Gastroesophageal sphincter (tissue), 4 donors: Measurements from ENCODE around the gene VAV2. TPM values are rescaled to one million over a fixed set of nuclear protein-coding genes. Genes with fewer than 3 reads are reported as not detected.

Source experiments
- ATAC-seq: fragments of 150-250 bp; one replicate; pipeline ENCODE4 v1.9.1; 2016; ENCODE audit warnings: mild to moderate bottlenecking, moderate library complexity
- H3K27ac ChIP-seq, 4 donors: fragments of 200-600 bp; sonication (generic) in 3 of 4; 1 replicate in 3 of 4; 2 replicates in 1 of 4; pipeline ENCODE4 v1.5.1; 2016 to 2019
- H3K27me3 ChIP-seq: fragments of 200-600 bp; sonication (generic); one replicate; pipeline ENCODE4 v1.5.1; 2019
- H3K36me3 ChIP-seq, 2 donors: fragments of 200-600 bp; sonication (generic); one replicate each; pipeline ENCODE4 v1.5.1; 2019; ENCODE audit warnings: control low read depth in 1 of 2
- H3K4me1 ChIP-seq, 3 donors: fragments of 200-600 bp; sonication (generic); 1 replicate in 2 of 3; 2 replicates in 1 of 3; pipeline ENCODE4 v1.5.1; 2016 to 2019; ENCODE audit warnings: control low read depth in 2 of 3
- H3K4me3 ChIP-seq, 2 donors: fragments of 200-600 bp; sonication (generic); one replicate each; pipeline ENCODE4 v1.5.1; 2019; ENCODE audit warnings: mild to moderate bottlenecking in 1 of 2, moderate library complexity in 1 of 2
- H3K9me3 ChIP-seq, 3 donors: fragments of 200-600 bp; sonication (generic); one replicate each; pipeline ENCODE4 v1.5.1; 2017 to 2019; ENCODE audit warnings: control low read depth in 2 of 3
- EP300 ChIP-seq: sonication (generic); formaldehyde crosslinking; IDR thresholded peaks from one replicate; pipeline ENCODE4 v1.6.1; 2017; ENCODE audit warnings: antibody characterized with exemption, mild to moderate bottlenecking
- POLR2A ChIP-seq, 2 donors: fragments of 450-650 bp; IDR thresholded peaks; one replicate each; pipeline ENCODE4 v1.6.1; 2017; ENCODE audit warnings: antibody characterized with exemption in 2 of 2, mild to moderate bottlenecking in 2 of 2, moderate library complexity in 1 of 2
- POLR2AphosphoS5 ChIP-seq: sonication (generic); formaldehyde crosslinking; IDR thresholded peaks from one replicate; pipeline ENCODE4 v1.6.1; 2017; ENCODE audit warnings: antibody characterized with exemption
- WGBS, 2 donors: methylation state at CpG; one replicate each; pipeline ENCODE4 v1.1.5; 2018; ENCODE audit warnings: low coverage in 1 of 2; 5-methylcytosine and 5-hydroxymethylcytosine counted together
- total RNA-seq, 4 donors: library from RNA; depleted of rRNA; stranded (reverse); fragments of >200 nt; gene quantifications; one replicate each; pipeline ENCODE4 v1.1.0, GENCODE V29; 2016
- TF ChIP-seq, protein P1 (sequence below), 4 experiments: fragments of 200-600 bp in 2 of 4; fragments of 450-650 bp in 2 of 4; sonication (generic) in 1 of 4; IDR thresholded peaks; one replicate each; pipeline ENCODE4 v1.5.1; 2017 to 2019; ENCODE audit warnings: antibody characterized with exemption in 4 of 4, mild to moderate bottlenecking in 2 of 4, moderate library complexity in 2 of 4

The VAV2 gene
- total RNA-seq, 4 donors from 2014 or later, result 7.7 to 16.8 (median 8.9) TPM

DNA sequence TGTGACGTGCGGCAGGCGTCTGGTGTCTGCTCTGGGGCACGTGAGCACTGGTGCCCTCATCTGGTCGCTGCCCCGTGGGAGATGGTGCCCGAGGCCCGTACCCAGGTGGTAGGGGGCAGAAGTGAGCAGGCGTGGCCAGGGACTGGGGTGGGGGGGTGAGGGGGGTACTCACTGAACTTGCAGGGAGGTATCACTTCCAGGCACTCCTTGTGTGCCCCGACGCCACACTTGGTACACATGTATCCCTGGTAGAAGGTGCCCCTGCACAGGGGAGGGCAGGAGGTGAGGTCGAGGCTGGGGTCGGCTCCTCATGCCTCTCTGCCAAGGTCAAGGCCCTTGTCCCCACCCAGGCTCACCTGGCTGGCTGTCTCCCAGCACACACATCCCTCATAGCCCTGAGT lies 208.8 kb downstream of the VAV2 start:
- Histone ChIP-seq H3K9me3 (no peaks in the 10 kb centered on the region), H3K27me3 (no peaks in the 10 kb centered on the region), H3K4me1 (peaks cover 0 to 12% (median 5%) of the 10 kb centered on the region in 3 donors), H3K27ac (no peak overlapping the region), H3K36me3 (peaks cover 0 to 64% of the 10 kb centered on the region in 2 donors), H3K4me3 (no peak overlapping the region)
- 89% methylated on average over 3 of the region's 13 CpGs; no CpG with 5 or more reads in 1 of the 2 donors for WGBS, 2 donors
- TF ChIP-seq POLR2A (IDR thresholded peaks at IDR 0.05) (no peak), POLR2AphosphoS5 (no peak), EP300 (no peak)
- TF ChIP-seq, protein P1, sequence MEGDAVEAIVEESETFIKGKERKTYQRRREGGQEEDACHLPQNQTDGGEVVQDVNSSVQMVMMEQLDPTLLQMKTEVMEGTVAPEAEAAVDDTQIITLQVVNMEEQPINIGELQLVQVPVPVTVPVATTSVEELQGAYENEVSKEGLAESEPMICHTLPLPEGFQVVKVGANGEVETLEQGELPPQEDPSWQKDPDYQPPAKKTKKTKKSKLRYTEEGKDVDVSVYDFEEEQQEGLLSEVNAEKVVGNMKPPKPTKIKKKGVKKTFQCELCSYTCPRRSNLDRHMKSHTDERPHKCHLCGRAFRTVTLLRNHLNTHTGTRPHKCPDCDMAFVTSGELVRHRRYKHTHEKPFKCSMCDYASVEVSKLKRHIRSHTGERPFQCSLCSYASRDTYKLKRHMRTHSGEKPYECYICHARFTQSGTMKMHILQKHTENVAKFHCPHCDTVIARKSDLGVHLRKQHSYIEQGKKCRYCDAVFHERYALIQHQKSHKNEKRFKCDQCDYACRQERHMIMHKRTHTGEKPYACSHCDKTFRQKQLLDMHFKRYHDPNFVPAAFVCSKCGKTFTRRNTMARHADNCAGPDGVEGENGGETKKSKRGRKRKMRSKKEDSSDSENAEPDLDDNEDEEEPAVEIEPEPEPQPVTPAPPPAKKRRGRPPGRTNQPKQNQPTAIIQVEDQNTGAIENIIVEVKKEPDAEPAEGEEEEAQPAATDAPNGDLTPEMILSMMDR (IDR thresholded peaks at IDR 0.05), result no peak
- no peak for ATAC-seq

DNA sequence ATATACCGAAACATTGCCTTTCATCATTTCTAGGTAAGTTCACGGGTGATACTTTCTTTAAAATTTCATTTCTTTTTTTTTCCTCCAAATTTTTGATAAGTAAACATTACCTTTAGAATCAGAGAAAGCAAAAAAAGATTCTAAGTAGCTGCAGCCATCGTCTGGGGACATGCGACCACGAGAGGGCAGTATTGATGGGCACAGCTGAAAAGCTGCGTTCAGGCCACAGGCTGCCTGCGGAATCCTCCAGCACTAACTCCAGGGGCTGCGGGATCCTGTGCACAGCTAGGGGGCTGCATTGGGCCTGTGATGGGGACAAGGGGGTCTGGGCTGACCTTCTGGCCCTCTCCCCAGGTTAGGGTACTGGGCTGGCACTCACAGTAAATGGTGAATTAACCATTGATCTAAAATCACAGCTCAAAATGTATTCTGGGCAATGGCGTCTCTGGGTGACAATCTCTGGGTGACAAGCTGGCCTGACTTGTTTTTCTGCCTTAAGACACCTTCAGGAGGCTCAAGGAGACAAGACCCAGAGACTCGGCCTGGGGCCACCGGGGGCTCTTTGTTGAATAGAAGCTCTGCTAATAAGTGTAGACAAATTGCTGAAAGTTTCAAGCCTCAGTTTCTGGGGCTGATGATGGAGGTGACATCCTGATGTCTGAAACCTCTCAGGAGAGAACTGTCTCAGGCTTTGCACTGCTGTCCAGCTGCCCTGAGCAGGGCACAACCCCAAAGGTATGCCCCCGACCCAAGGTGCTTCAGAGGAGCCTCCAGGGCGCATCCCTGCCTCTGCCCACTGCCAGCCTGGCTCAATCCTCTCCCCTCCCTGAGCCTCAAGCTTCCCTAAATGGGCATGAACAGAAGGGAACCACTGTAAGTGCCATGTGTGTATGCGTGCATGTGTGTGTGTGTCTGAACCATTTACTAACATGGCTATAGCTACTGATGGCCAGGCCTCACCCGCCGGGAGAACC lies 209.7 kb downstream of the VAV2 start:
- TF ChIP-seq, protein P1 (IDR thresholded peaks at IDR 0.05), result peak in 3 of 4 experiments; percentile 61 to 75 (median 63)
- no peak for TF ChIP-seq POLR2A (IDR thresholded peaks at IDR 0.05)
- H3K4me3 ChIP-seq, result no peak overlapping the region
- peaks cover 0 to 5% (median 0%) of the 10 kb centered on the region in 3 donors for H3K4me1 ChIP-seq
- WGBS, 2 donors, result 37 to 42% methylated on average over 9 to 11 of the region's 16 CpGs
- ATAC-seq, result no peak
- no peak overlapping the region for H3K27ac ChIP-seq
- peaks cover 0 to 73% of the 10 kb centered on the region in 2 donors for H3K36me3 ChIP-seq
- H3K27me3 ChIP-seq, result no peaks in the 10 kb centered on the region
- no peaks in the 10 kb centered on the region for H3K9me3 ChIP-seq

DNA sequence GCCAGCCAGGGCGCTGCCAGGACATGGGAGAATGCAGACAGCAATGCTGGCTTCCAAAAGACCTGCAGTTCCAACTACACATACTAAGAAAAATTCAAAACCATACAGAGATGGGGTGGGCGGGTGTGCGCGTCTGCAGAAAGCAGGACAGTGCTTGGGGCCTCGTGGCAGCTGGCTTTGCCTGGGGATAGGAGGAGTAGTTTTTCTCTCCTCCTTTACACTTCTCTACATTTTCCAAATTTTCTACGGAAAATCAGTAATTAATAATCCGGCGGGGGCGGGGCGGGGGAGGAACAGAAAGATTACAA lies 210.3 kb downstream of the VAV2 start:
- no peaks in the 10 kb centered on the region for H3K9me3 ChIP-seq
- no peak for ATAC-seq
- TF ChIP-seq EP300 (no peak), POLR2AphosphoS5 (no peak), POLR2A (IDR thresholded peaks at IDR 0.05) (no peak)
- TF ChIP-seq, protein P1 (IDR thresholded peaks at IDR 0.05), result no peak
- no peaks in the 10 kb centered on the region for H3K27me3 ChIP-seq
- peaks cover 0 to 80% of the 10 kb centered on the region in 2 donors for H3K36me3 ChIP-seq
- 80 to 84% methylated on average over 5 to 9 of the region's 10 CpGs for WGBS, 2 donors
- H3K4me1 ChIP-seq, result peaks cover 0 to 8% (median 0%) of the 10 kb centered on the region in 3 donors
- H3K4me3 ChIP-seq, result no peak overlapping the region
- H3K27ac ChIP-seq, result no peak overlapping the region

DNA sequence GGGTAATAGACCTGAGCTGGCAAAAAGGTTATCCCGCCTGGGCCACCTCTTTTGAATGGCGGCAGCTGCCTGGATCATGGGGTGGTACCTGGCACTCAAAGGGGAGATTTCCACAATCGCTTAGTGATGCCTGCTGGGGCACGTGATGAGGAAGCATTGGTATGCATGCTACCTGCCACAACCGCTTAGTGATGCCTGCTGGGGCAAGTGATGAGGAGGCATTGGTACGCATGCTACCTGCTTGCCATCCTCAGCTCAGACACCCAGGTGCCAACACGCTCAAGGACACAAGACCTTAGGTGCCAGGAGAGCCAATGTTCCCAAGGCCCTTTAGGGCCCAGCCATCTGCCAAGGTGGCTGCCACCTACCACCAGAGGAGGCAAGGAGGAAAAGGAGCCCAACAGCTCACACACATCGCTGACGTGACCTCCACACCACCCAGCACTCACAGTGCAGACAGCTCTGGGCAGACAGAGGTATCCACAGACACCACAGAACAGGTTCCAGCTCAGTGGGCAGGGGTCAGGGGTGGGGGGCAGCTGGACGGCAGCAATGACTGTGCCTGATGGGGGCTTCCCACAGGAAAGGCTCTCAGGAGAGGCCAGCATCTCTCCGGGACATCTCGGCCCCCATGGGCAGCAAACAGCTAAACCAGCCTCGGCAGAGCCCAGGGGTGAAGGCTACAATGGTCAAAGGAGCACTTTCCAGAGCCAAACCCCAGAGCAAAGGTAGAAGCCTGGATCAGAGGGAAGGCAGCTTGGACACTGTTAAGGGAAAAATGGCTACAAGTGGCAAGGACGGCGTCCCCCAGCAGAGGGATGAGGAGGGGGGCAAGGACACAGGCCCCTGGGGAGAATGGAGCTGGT lies 210.9 kb downstream of the VAV2 start:
- H3K27ac ChIP-seq, result no peak overlapping the region
- no peak overlapping the region for H3K4me3 ChIP-seq
- TF ChIP-seq, protein P1 (IDR thresholded peaks at IDR 0.05), result no peak
- TF ChIP-seq POLR2AphosphoS5 (no peak), EP300 (no peak), POLR2A (IDR thresholded peaks at IDR 0.05) (no peak)
- H3K9me3 ChIP-seq, result no peaks in the 10 kb centered on the region
- peaks cover 0 to 10% (median 0%) of the 10 kb centered on the region in 3 donors for H3K4me1 ChIP-seq
- H3K36me3 ChIP-seq, result peaks cover 0 to 84% of the 10 kb centered on the region in 2 donors
- WGBS, 2 donors, result 89% methylated on average over 3 of the region's 15 CpGs; no CpG with 5 or more reads in 1 of the 2 donors
- no peak for ATAC-seq
- no peaks in the 10 kb centered on the region for H3K27me3 ChIP-seq
